Body of pancreas (tissue), 4 donors: ENCODE measurements around the gene TRAPPC5. TPM values are rescaled to one million over a fixed set of nuclear protein-coding genes. Genes with fewer than 3 reads are reported as not detected.
A peak's percentile ranks its signal among the peaks of the same experiment; 100 is the strongest.

ENCODE experiments used
- ATAC-seq: fragments of 150-250 bp; one replicate; pipeline ENCODE4 v1.9.1; 2016
- DNase-seq, 4 donors: peaks; one replicate each; pipeline ENCODE4 v3.0.0-alpha.2; 2019
- H3K27ac ChIP-seq, 4 donors: fragments of 200-600 bp; sonication (generic); 1 replicate in 3 of 4; 2 replicates in 1 of 4; pipeline versions ENCODE4 v1.5.1 to v1.6.1; 2016 to 2019; ENCODE audit warnings: mild to moderate bottlenecking in 1 of 4, mixed read lengths in 1 of 4, moderate library complexity in 1 of 4
- H3K27me3 ChIP-seq, 2 donors: fragments of 200-600 bp; sonication (generic); one replicate each; pipeline ENCODE4 v1.6.0; 2016; ENCODE audit warnings: mild to moderate bottlenecking in 1 of 2
- H3K36me3 ChIP-seq, 2 donors: fragments of 200-600 bp; sonication (generic); replicated peaks in 1 of 2; 2 replicates each; pipeline ENCODE4 v1.5.1; 2016; ENCODE audit warnings: low read depth in 2 of 2; ENCODE audit not compliant: insufficient read depth in 1 of 2
- H3K4me1 ChIP-seq: fragments of 200-600 bp; sonication (generic); one replicate; pipeline ENCODE4 v1.6.0; 2016
- H3K4me3 ChIP-seq, 2 donors: fragments of 200-600 bp; sonication (generic); 1 replicate in 1 of 2; 2 replicates in 1 of 2; pipeline ENCODE4 v1.5.1; 2016 to 2019
- H3K9me3 ChIP-seq, 3 donors: fragments of 200-600 bp; sonication (generic); 1 replicate in 2 of 3; 2 replicates in 1 of 3; pipeline ENCODE4 v1.5.1; 2016
- POLR2A ChIP-seq, 3 donors: fragments of 450-650 bp; IDR thresholded peaks; one replicate each; pipeline ENCODE4 v1.6.1; 2016; ENCODE audit warnings: antibody characterized with exemption in 3 of 3, mild to moderate bottlenecking in 2 of 3
- WGBS, 2 donors: methylation state at CpG; one replicate each; pipeline ENCODE4 v1.1.5; 2017; 5-methylcytosine and 5-hydroxymethylcytosine counted together
- intact Hi-C: fragments of 100-400 bp; cut with DNase I; formaldehyde crosslinking; loops from one replicate; pipeline ENCODE4 v1.15.1; 2023
- total RNA-seq, 2 donors: library from RNA; depleted of rRNA; stranded (reverse); fragments of >200 nt; gene quantifications; one replicate each; pipeline ENCODE4 v1.1.0, GENCODE V29; 2016
- TF ChIP-seq, protein P1 (sequence below), 7 experiments: fragments of 450-650 bp in 4 of 7; fragments of 200-600 bp in 3 of 7; sonication (generic) in 3 of 7; IDR thresholded peaks; one replicate each; pipeline ENCODE4 v1.5.1; 2016 to 2019; ENCODE audit warnings: antibody characterized with exemption in 7 of 7

TRAPPC5 gene
- total RNA-seq, 2 donors from 2014 or later: 10.9 to 18.7 TPM

DNA sequence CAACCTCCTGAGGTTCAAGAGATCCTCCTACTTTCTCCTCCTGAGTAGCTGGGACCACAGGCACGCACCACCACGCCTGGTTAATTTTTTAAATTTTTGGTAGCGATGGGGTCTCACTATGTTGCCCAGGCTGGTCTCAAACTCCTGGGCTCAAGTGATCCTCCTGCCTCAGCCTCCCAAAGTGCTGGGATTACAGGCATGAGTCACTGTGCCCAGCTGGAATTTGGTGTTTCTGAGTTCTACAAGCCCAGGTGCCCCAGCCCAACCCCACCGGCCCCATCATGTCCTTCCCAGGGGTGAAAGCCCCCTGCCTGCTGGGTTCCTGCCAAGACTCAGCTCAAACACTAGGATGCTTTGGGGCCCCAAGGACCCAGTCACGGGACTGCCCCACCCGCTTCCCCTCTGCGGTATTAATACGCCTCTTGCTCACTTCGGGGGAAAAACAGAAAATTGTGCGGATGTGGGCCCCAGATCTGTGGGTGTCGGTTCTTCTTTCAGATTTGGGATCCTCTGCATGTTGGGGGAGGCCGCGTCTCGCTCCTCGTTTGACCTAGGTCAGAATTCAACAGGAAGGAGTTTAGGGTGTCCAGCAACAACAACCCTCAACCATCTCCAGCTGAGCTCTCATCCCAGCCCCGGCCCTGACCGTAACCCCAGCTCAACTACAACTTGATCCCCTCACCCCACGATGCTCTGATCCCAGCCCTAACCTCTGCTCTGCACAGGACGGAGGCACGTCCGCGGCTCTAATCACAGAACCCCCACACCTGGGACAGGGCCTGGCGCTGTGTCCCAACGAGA is 25.0 kb downstream of the TRAPPC5 start:
- WGBS, 2 donors: 50 to 55% methylated on average over 24 of the region's 24 CpGs
- H3K4me1 ChIP-seq: no peaks in the 10 kb centered on the region
- peaks cover 0 to 3% of the 10 kb centered on the region in 2 donors for H3K27me3 ChIP-seq
- TF ChIP-seq POLR2A (IDR thresholded peaks at IDR 0.05): no peak
- TF ChIP-seq, protein P1, sequence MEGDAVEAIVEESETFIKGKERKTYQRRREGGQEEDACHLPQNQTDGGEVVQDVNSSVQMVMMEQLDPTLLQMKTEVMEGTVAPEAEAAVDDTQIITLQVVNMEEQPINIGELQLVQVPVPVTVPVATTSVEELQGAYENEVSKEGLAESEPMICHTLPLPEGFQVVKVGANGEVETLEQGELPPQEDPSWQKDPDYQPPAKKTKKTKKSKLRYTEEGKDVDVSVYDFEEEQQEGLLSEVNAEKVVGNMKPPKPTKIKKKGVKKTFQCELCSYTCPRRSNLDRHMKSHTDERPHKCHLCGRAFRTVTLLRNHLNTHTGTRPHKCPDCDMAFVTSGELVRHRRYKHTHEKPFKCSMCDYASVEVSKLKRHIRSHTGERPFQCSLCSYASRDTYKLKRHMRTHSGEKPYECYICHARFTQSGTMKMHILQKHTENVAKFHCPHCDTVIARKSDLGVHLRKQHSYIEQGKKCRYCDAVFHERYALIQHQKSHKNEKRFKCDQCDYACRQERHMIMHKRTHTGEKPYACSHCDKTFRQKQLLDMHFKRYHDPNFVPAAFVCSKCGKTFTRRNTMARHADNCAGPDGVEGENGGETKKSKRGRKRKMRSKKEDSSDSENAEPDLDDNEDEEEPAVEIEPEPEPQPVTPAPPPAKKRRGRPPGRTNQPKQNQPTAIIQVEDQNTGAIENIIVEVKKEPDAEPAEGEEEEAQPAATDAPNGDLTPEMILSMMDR (IDR thresholded peaks at IDR 0.05): no peak
- H3K27ac ChIP-seq: peak overlapping the region in 1 of 4 donors; percentile 29
- no peak overlapping the region for H3K4me3 ChIP-seq
- ATAC-seq: no peak
- DNase-seq: peak in 2 of 4 donors; percentile 24 to 65
- intact Hi-C loops: no loop called here
- H3K9me3 ChIP-seq: no peaks in the 10 kb centered on the region
- no peaks in the 10 kb centered on the region for H3K36me3 ChIP-seq

DNA sequence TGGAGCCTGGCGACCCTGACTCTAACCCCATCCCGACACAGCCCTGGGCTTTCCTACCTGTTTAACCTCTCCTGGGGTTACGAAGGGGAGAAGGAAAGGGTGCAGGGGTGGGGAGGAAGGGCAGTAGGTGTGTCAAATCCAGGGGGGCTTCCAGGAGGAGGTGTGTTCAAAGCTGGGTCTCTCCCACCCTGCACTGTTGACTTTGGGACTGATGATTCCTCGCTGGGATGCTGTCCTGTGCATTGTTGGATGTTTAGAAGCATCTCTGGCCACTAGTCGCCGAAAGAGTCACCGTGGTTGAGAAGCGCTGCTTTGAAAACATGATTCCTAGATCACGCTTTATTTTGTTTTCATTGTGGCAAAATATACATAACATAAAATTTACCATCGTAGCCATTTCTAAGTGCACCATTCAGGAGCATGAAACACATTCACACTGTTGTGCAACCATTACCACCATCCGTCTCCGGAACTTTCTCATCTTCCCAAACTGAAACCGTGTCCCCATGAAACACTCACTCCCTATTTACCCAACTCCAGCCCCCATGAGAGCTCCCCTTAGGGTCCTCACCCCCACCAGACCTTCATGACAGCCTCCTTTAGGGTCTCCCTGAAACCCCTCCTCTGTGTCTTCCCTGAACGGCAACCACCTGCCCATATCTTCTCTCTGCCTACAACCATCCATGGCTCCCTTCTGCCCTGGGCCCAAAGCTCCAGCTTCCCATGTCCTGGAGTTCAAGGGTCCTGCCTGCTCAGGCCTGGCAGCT is 25.7 kb downstream of the TRAPPC5 start:
- peak overlapping the region in 1 of 4 donors; percentile 29 for H3K27ac ChIP-seq
- ATAC-seq (no peak), DNase-seq (no peak)
- no peaks in the 10 kb centered on the region for H3K4me1 ChIP-seq
- H3K27me3 ChIP-seq: peaks cover 0 to 3% of the 10 kb centered on the region in 2 donors
- H3K36me3 ChIP-seq: no peaks in the 10 kb centered on the region
- no peak overlapping the region for H3K4me3 ChIP-seq
- no peaks in the 10 kb centered on the region for H3K9me3 ChIP-seq
- intact Hi-C loops: no loop called here
- no peak for TF ChIP-seq POLR2A (IDR thresholded peaks at IDR 0.05)
- TF ChIP-seq, protein P1 (IDR thresholded peaks at IDR 0.05): no peak
- WGBS, 2 donors: 58 to 67% methylated on average over 14 of the region's 14 CpGs

DNA sequence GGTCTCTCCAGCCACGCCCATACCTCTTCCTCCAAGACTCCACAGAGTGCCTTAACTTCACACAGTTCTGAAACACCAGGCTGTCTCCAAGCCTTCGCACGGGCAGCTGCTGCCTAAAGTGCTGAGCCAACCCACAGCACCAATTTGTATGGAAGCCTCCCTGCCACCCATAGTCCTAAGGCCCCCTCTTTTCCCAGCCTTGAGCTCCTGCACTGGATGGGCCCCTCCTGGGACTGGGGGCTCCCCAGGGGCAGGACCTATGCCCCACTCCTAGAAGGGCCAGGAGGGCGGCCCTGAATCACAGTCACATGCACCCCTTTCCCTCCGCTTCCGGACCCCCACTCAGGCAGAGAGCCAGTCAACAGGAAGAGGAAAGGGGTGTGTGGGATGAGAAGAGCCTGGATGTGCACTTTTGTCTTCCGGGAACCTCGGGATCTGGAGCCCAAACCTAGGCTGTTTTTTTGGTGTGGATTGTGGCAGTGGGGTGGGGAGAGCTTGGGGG is 26.4 kb downstream of the TRAPPC5 start:
- DNase-seq (no peak), ATAC-seq (no peak)
- H3K4me1 ChIP-seq: no peaks in the 10 kb centered on the region
- intact Hi-C loops: no loop called here
- H3K27ac ChIP-seq: no peak overlapping the region
- TF ChIP-seq, protein P1 (IDR thresholded peaks at IDR 0.05): no peak
- no peak for TF ChIP-seq POLR2A (IDR thresholded peaks at IDR 0.05)
- WGBS, 2 donors: 55 to 56% methylated on average over 6 to 8 of the region's 8 CpGs
- no peaks in the 10 kb centered on the region for H3K9me3 ChIP-seq
- H3K36me3 ChIP-seq: no peaks in the 10 kb centered on the region
- peaks cover 0 to 3% of the 10 kb centered on the region in 2 donors for H3K27me3 ChIP-seq
- no peak overlapping the region for H3K4me3 ChIP-seq

DNA sequence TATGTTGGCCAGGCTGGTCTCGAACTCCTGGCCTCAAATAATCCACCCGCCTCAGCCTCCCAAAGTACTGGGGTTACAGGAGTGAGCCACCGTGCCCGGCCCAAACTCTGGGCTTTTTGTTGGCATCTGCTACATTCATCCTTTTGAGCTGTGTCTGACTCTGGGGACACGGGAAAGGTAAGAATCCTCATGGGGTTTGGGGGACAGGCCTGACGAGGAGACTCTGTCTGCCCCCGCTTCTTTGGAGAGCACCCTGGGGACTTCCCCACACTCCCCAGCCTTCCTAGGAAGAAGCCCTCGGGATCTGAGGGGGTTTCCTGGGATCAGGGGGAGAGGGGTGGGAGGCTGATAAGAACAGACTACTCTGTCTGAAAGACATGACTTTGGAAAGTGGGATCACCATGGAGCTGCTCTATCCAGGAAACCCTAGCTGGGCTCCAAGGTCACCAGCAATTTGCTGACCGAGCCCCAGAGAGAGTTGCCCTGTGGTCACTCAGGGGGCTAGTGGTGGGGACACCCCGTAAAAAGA is 29.4 kb downstream of the TRAPPC5 start:
- Histone ChIP-seq H3K27ac (no peak overlapping the region), H3K36me3 (no peaks in the 10 kb centered on the region), H3K27me3 (no peaks in the 10 kb centered on the region), H3K4me1 (no peaks in the 10 kb centered on the region), H3K9me3 (no peaks in the 10 kb centered on the region), H3K4me3 (no peak overlapping the region)
- DNase-seq: no peak
- ATAC-seq: no peak
- WGBS, 2 donors: 52 to 69% methylated on average over 8 to 10 of the region's 10 CpGs
- intact Hi-C loops: no loop called here
- TF ChIP-seq, protein P1 (IDR thresholded peaks at IDR 0.05): no peak
- TF ChIP-seq POLR2A (IDR thresholded peaks at IDR 0.05): no peak
